ENCODE measurements around the gene SEPTIN10.

GRCh38 chr2:109547280-109547679, 66.5 kb downstream of the SEPTIN10 start:
- TF ChIP-seq CTCF (IDR thresholded peaks at IDR 0.05) = no peak
- no peak for TF ChIP-seq EZH2phosphoT487 (IDR thresholded peaks at IDR 0.05)

All from neural progenitor cell (in vitro differentiated cells).